Hepatocyte (in vitro differentiated cells): ENCODE results near the gene MYO1E.

Experiments used
- CTCF ChIP-seq: fragments of 200-600 bp; sonication (generic); IDR thresholded peaks from 2 replicates; pipeline ENCODE4 v1.5.1; 2016; ENCODE audit warnings: antibody characterized with exemption, mild to moderate bottlenecking; ENCODE audit not compliant: poor library complexity
- EZH2 ChIP-seq: fragments of 200-600 bp; sonication (generic); IDR thresholded peaks from 2 replicates; pipeline ENCODE4 v1.6.1; 2016; ENCODE audit warnings: antibody characterized with exemption, mild to moderate bottlenecking, borderline replicate concordance
- EZH2phosphoT487 ChIP-seq: fragments of 200-600 bp; sonication (generic); IDR thresholded peaks from one replicate; pipeline ENCODE4 v1.6.1; 2018; ENCODE audit warnings: antibody characterized with exemption, mild to moderate bottlenecking, low read depth, moderate library complexity; ENCODE audit not compliant: unreplicated experiment, severe bottlenecking

GRCh38 chr15:59137566-59137965 lies 235.1 kb downstream of the MYO1E start:
- no peak for TF ChIP-seq CTCF
- TF ChIP-seq EZH2, result no peak
- no peak for TF ChIP-seq EZH2phosphoT487
